ENCODE measurements around the gene IRF8.

DNA sequence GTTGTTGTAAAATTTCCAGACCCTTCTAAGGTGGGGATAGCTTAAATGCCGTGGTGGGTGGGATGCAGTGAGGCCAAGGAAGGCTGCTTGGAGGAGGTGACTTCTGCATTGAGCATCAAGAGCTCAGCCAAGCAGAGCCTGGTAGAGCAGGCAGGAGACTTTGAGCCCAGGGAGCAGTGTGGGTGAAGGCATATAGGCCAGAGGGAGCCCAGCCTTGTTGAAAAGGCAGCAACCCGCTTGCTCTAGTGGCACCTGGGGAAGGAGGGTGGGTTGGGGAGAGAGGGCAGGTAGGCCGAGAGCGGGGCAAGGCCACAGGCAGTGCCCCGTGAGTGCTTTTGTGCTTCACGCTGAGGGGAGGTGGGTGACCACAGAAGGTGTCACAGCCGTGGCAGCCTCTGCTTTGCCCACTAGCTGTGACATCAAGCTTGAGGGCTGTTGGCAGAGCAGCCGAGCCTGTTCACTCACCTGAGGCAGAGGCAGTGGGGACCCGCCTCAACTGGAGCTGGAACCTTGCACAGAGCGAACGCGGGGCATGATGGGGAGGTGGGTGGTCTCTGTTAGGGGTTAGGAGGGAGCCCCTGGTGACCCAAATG is 56.1 kb downstream of the IRF8 start:
- TF ChIP-seq, protein P1, sequence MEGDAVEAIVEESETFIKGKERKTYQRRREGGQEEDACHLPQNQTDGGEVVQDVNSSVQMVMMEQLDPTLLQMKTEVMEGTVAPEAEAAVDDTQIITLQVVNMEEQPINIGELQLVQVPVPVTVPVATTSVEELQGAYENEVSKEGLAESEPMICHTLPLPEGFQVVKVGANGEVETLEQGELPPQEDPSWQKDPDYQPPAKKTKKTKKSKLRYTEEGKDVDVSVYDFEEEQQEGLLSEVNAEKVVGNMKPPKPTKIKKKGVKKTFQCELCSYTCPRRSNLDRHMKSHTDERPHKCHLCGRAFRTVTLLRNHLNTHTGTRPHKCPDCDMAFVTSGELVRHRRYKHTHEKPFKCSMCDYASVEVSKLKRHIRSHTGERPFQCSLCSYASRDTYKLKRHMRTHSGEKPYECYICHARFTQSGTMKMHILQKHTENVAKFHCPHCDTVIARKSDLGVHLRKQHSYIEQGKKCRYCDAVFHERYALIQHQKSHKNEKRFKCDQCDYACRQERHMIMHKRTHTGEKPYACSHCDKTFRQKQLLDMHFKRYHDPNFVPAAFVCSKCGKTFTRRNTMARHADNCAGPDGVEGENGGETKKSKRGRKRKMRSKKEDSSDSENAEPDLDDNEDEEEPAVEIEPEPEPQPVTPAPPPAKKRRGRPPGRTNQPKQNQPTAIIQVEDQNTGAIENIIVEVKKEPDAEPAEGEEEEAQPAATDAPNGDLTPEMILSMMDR (conservative IDR thresholded peaks at IDR 0.05; ENCODE audit: low read length): no peak
- TF ChIP-seq EZH2phosphoT487 (IDR thresholded peaks at IDR 0.05; ENCODE audit: borderline replicate concordance): no peak
